Esophagus muscularis mucosa (tissue), 4 donors: ENCODE results near the gene ZNF683. TPM values are rescaled to one million over a fixed set of nuclear protein-coding genes. Genes with fewer than 3 reads are reported as not detected.
"Not testable (repeated sequence)": the region's sequence is repeated elsewhere in the genome, so short reads cannot be mapped to it uniquely, and the experiment has no call there.

Experiments used
- DNase-seq: peaks from one replicate; pipeline ENCODE4 v3.0.0-alpha.2; 2017; ENCODE audit errors: extremely low spot score
- H3K27ac ChIP-seq, 4 donors: fragments of 200-600 bp; sonication (generic); replicated peaks in 1 of 4; 1 replicate in 3 of 4; 2 replicates in 1 of 4; pipeline ENCODE4 v1.5.1; 2016 to 2019; ENCODE audit warnings: mild to moderate bottlenecking in 1 of 4
- H3K27me3 ChIP-seq, 4 donors: fragments of 200-600 bp; sonication (generic); one replicate each; pipeline versions ENCODE4 v1.5.1 to v1.6.0; 2016 to 2019
- H3K36me3 ChIP-seq, 4 donors: fragments of 200-600 bp; sonication (generic); one replicate each; pipeline ENCODE4 v1.5.1; 2016 to 2019
- H3K4me1 ChIP-seq, 4 donors: fragments of 200-600 bp; sonication (generic); one replicate each; pipeline ENCODE4 v1.5.1; 2016 to 2019
- H3K4me3 ChIP-seq, 4 donors: fragments of 200-600 bp; sonication (generic); 1 replicate in 2 of 4; 2 replicates in 2 of 4; pipeline ENCODE4 v1.5.1; 2016 to 2019; ENCODE audit warnings: mild to moderate bottlenecking in 4 of 4, moderate library complexity in 1 of 4
- H3K9me3 ChIP-seq, 4 donors: fragments of 200-600 bp; sonication (generic); 1 replicate in 3 of 4; 2 replicates in 1 of 4; pipeline ENCODE4 v1.5.1; 2016 to 2019
- EP300 ChIP-seq: sonication (generic); formaldehyde crosslinking; IDR thresholded peaks from one replicate; pipeline ENCODE4 v1.6.1; 2017; ENCODE audit warnings: antibody characterized with exemption
- POLR2A ChIP-seq: fragments of 450-650 bp; IDR thresholded peaks from one replicate; pipeline ENCODE4 v1.6.1; 2017; ENCODE audit warnings: antibody characterized with exemption, moderate library complexity, mild to moderate bottlenecking, low read depth
- POLR2AphosphoS5 ChIP-seq, 2 donors: sonication (generic); formaldehyde crosslinking; IDR thresholded peaks; one replicate each; pipeline ENCODE4 v1.6.1; 2017; ENCODE audit warnings: antibody characterized with exemption in 2 of 2
- WGBS: methylation state at CpG from one replicate; pipeline ENCODE4 v1.1.5; 2018; 5-methylcytosine and 5-hydroxymethylcytosine counted together
- intact Hi-C: fragments of 100-400 bp; cut with DNase I; formaldehyde crosslinking; loops from one replicate; pipeline ENCODE4 v1.15.1; 2023
- total RNA-seq, 4 donors: library from RNA; depleted of rRNA; stranded (reverse); fragments of >200 nt; gene quantifications; one replicate each; pipeline versions ENCODE4 v1.1.0 to v1.2.1, GENCODE V29; 2016
- TF ChIP-seq, protein P1 (sequence below), 3 experiments: fragments of 200-600 bp in 2 of 3; fragments of 450-650 bp in 1 of 3; sonication (generic) in 2 of 3; IDR thresholded peaks; one replicate each; pipeline ENCODE4 v1.5.1; 2017 to 2019; ENCODE audit warnings: antibody characterized with exemption in 3 of 3, mild to moderate bottlenecking in 2 of 3, moderate library complexity in 1 of 3

Gene ZNF683
- total RNA-seq, 4 donors from 2014 or later, result not detected

DNA sequence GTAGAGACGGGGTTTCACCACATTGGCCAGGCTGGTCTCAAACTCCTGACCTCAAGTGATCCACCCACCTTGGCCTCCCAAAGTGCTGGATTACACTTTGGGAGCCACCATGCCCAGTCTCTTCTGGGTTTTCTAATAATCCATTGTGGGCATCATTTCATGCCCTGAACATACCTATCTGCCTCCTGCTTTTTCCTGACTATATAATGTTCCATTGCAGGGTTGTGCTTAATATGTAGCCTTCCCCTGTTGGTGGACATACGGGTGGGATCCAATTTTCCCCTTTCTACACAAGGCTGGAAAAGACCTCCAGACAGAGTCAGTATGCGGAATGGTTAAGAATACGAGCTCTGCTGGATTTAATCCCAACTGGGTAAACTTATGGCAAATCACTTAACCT lies 3.5 kb upstream of the ZNF683 start:
- no peak overlapping the region for H3K4me3 ChIP-seq
- intact Hi-C loops, result no loop called here
- peaks cover 0 to 24% (median 0%) of the 10 kb centered on the region in 4 donors for H3K27me3 ChIP-seq
- peaks cover 0 to 8% (median 3%) of the 10 kb centered on the region in 4 donors for H3K4me1 ChIP-seq
- no peak for DNase-seq
- WGBS, result 93% methylated on average over 4 of the region's 4 CpGs
- H3K27ac ChIP-seq, result no peak overlapping the region
- no peaks in the 10 kb centered on the region for H3K9me3 ChIP-seq
- TF ChIP-seq, protein P1, sequence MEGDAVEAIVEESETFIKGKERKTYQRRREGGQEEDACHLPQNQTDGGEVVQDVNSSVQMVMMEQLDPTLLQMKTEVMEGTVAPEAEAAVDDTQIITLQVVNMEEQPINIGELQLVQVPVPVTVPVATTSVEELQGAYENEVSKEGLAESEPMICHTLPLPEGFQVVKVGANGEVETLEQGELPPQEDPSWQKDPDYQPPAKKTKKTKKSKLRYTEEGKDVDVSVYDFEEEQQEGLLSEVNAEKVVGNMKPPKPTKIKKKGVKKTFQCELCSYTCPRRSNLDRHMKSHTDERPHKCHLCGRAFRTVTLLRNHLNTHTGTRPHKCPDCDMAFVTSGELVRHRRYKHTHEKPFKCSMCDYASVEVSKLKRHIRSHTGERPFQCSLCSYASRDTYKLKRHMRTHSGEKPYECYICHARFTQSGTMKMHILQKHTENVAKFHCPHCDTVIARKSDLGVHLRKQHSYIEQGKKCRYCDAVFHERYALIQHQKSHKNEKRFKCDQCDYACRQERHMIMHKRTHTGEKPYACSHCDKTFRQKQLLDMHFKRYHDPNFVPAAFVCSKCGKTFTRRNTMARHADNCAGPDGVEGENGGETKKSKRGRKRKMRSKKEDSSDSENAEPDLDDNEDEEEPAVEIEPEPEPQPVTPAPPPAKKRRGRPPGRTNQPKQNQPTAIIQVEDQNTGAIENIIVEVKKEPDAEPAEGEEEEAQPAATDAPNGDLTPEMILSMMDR (IDR thresholded peaks at IDR 0.05), result no peak
- TF ChIP-seq POLR2A (no peak), EP300 (no peak), POLR2AphosphoS5 (IDR thresholded peaks at IDR 0.05) (no peak)
- no peaks in the 10 kb centered on the region for H3K36me3 ChIP-seq

DNA sequence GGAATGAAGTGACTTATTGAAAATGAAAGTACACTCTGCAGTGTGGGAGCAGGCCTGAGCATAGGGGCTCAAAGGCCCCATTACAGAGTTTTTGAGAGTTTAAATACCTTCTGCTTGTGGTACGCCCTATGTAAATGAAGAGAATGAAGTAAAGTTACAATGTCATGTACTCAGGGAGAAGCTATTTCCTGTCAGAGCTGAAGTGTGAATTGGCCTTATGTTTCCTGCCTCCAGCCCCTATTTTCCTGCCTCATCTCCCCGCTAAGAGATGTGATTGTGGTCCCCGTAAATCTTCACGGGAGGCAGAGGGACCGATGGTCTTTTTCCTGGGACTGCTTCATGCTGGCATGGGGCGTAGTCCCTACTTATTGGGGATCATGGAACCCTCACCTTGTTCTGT lies 2.5 kb upstream of the ZNF683 start:
- H3K36me3 ChIP-seq, result no peaks in the 10 kb centered on the region
- no peak for DNase-seq
- intact Hi-C loops, result no loop called here
- peaks cover 0 to 8% (median 3%) of the 10 kb centered on the region in 4 donors for H3K4me1 ChIP-seq
- no peak overlapping the region for H3K4me3 ChIP-seq
- TF ChIP-seq, protein P1 (IDR thresholded peaks at IDR 0.05), result no peak
- TF ChIP-seq EP300 (no peak), POLR2AphosphoS5 (IDR thresholded peaks at IDR 0.05) (no peak), POLR2A (no peak)
- no peak overlapping the region for H3K27ac ChIP-seq
- H3K27me3 ChIP-seq, result peaks cover 0 to 23% (median 0%) of the 10 kb centered on the region in 4 donors
- 76% methylated on average over 6 of the region's 6 CpGs for WGBS
- H3K9me3 ChIP-seq, result peaks cover 0 to 3% (median 0%) of the 10 kb centered on the region in 4 donors

DNA sequence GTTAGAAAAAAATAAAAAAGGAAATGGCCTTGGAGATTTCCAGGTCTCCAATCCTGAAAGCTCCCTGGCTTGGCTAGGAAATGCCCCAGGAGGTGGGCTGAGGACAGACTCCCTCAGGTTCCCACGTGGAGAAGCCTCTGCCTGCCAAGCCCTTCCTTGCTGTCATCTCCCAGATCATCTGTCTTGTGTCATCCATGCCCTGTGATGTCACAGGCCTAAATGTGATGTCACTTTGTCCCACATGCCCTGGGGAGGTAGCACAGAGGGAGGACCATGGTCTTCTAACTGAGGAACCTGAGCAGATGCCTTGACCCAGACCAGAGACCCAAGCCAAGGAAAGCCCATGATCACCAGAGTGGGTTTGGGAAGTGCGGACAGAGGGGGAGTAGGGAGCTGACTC lies 1.8 kb upstream of the ZNF683 start:
- H3K4me1 ChIP-seq, H3K27ac ChIP-seq, H3K4me3 ChIP-seq, H3K9me3 ChIP-seq, intact Hi-C loops, H3K36me3 ChIP-seq, DNase-seq: not testable (repeated sequence)
- WGBS, result 52% methylated on average over 2 of the region's 2 CpGs
- peaks cover 0 to 27% (median 0%) of the 10 kb centered on the region in 4 donors for H3K27me3 ChIP-seq

DNA sequence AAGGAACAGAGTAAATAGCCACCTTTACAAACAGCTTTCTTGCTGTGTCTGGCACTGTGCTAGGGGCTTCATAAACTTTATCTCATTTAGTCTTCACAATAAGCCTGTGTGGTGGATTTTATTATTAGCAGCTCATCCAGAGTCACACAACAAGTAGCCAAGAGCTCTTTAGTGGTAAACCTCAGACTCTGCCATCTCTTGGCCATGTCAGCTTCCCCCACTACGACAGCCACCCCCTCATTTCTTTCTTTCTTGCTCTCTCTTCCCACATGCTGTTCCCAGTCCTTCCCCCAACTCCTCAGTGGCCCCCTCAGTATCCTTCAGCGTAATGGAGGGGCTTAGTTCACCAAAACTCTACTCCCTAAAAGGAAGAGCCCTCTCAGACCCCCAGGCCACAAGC lies 1.2 kb upstream of the ZNF683 start:
- Histone ChIP-seq H3K27me3 (peaks cover 0 to 33% (median 0%) of the 10 kb centered on the region in 4 donors), H3K9me3 (peaks cover 0 to 3% (median 0%) of the 10 kb centered on the region in 4 donors), H3K36me3 (no peaks in the 10 kb centered on the region), H3K4me3 (no peak overlapping the region), H3K4me1 (peaks cover 0 to 8% (median 3%) of the 10 kb centered on the region in 4 donors), H3K27ac (no peak overlapping the region)
- no peak for DNase-seq
- TF ChIP-seq, protein P1 (IDR thresholded peaks at IDR 0.05), result no peak
- TF ChIP-seq EP300, result no peak
- no peak for TF ChIP-seq POLR2AphosphoS5 (IDR thresholded peaks at IDR 0.05)
- TF ChIP-seq POLR2A, result no peak
- 49% methylated on average over 2 of the region's 2 CpGs for WGBS
- intact Hi-C loops, result no loop called here

DNA sequence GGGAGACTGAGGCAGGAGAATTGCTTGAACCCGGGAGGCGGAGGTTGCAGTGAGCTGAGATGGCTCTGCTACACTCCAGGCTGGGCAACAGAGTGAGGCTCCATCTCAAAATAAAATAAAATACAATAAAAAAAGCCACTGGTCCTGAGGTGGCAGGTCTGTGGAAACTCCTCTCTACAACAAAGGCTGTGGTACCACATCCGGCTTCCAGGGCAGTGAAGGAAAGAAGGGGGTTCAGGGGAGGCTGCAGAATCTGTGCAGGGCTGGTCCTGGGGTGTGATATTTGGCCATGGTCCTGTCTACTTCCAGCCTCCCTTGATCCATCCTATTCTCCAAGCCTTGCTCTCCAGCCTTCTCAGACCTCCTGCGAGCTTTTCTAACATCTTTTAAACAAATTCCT lies 731 bp upstream of the ZNF683 start:
- TF ChIP-seq POLR2AphosphoS5 (IDR thresholded peaks at IDR 0.05), result no peak
- TF ChIP-seq POLR2A, result no peak
- TF ChIP-seq, protein P1 (IDR thresholded peaks at IDR 0.05), result no peak
- TF ChIP-seq EP300, result no peak
- Histone ChIP-seq H3K27ac (no peak overlapping the region), H3K4me3 (no peak overlapping the region), H3K9me3 (peaks cover 0 to 3% (median 0%) of the 10 kb centered on the region in 4 donors), H3K4me1 (peaks cover 0 to 6% (median 2%) of the 10 kb centered on the region in 4 donors), H3K27me3 (peaks cover 0 to 38% (median 0%) of the 10 kb centered on the region in 4 donors), H3K36me3 (no peaks in the 10 kb centered on the region)
- DNase-seq, result no peak
- 75% methylated on average over 4 of the region's 4 CpGs for WGBS
- intact Hi-C loops, result no loop called here
